HUES6 (cell line): ENCODE data around the gene RMND5A.
"Not testable (repeated sequence)": the region's sequence is repeated elsewhere in the genome, so short reads cannot be mapped to it uniquely, and the experiment has no call there.

ENCODE experiments used
- H3K27ac ChIP-seq: 2 replicates; pipeline ENCODE4 v1.7.0; 2013; ENCODE audit warnings: low read depth, mild to moderate bottlenecking, low read length, inconsistent platforms
- H3K27me3 ChIP-seq: 2 replicates; pipeline ENCODE4 v1.6.1; 2013; ENCODE audit warnings: low read length; ENCODE audit not compliant: control insufficient read depth, insufficient read depth
- H3K36me3 ChIP-seq: 2 replicates; pipeline ENCODE4 v1.6.1; 2013; ENCODE audit warnings: low read length; ENCODE audit not compliant: control insufficient read depth, insufficient read depth
- H3K4me1 ChIP-seq: 2 replicates; pipeline ENCODE4 v1.6.1; 2013; ENCODE audit warnings: low read length; ENCODE audit not compliant: control insufficient read depth, insufficient read depth
- H3K4me3 ChIP-seq: 2 replicates; pipeline ENCODE4 v1.5.1; 2013; ENCODE audit warnings: low read depth, low read length
- H3K9ac ChIP-seq: one replicate; pipeline ENCODE4 v1.6.1; 2013; ENCODE audit warnings: mild to moderate bottlenecking, low read length
- H3K9me3 ChIP-seq: 2 replicates; pipeline ENCODE4 v1.6.1; 2013; ENCODE audit warnings: low read depth, low read length; ENCODE audit not compliant: control insufficient read depth, insufficient read depth

The RMND5A gene

DNA sequence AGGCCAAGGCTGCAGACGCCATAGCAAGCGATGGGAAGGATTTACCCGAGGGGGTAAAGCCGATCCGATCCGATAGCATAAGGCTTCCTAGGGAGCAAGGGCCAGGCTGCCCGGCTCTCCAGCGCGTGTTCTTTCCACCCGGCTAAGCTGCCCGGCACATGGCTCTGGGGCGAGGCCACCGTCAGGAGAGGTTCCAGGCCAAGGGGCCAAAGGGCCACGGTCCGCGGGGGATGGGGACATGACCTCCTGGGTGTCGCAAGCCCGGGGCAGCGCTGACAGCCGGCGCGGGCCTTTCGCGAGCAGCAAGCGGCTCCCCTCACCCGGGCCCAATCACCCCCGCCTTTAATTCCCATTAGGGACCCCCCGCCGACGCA lies 841 bp upstream of the RMND5A start:
- H3K27me3 ChIP-seq, H3K36me3 ChIP-seq, H3K9me3 ChIP-seq, H3K4me1 ChIP-seq: not testable (repeated sequence)
- Histone ChIP-seq H3K9ac (peak overlapping the region; percentile 78), H3K4me3 (peak overlapping the region; percentile 74), H3K27ac (0 out of 2 replicates have a peak overlapping the region, but pooled peaks have one; percentile 84)

- H3K4me3 ChIP-seq = peak overlapping the region; percentile 74
- not testable (repeated sequence) for H3K9me3 ChIP-seq, H3K4me1 ChIP-seq, H3K27me3 ChIP-seq, H3K36me3 ChIP-seq, H3K27ac ChIP-seq
- H3K9ac ChIP-seq = peak overlapping the region; percentile 83
These were observed 639 bp downstream of the RMND5A start for GRCh38 chr2:86720540-86721320.

DNA sequence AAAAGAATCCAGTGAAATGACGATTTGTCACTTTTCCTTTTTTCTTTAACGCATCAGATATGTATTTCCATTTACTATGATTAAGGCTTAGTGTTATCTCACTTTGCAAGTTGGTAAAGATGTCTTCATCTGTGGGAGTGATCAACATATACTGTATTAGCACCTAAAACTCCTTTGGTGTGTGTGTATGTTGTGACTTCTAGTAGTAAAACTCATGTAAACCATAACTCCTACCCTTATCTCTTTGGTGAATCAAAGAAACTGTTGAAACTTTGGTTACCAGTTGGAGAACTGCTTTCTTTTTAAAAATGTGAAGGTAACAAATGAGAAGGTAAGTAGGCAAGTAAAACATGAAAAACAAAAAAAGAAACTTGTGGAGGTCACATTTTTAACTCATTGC lies 5.6 kb downstream of the RMND5A start:
- H3K4me1 ChIP-seq, H3K36me3 ChIP-seq, H3K9me3 ChIP-seq, H3K27me3 ChIP-seq, H3K4me3 ChIP-seq, H3K9ac ChIP-seq, H3K27ac ChIP-seq: not testable (repeated sequence)

DNA sequence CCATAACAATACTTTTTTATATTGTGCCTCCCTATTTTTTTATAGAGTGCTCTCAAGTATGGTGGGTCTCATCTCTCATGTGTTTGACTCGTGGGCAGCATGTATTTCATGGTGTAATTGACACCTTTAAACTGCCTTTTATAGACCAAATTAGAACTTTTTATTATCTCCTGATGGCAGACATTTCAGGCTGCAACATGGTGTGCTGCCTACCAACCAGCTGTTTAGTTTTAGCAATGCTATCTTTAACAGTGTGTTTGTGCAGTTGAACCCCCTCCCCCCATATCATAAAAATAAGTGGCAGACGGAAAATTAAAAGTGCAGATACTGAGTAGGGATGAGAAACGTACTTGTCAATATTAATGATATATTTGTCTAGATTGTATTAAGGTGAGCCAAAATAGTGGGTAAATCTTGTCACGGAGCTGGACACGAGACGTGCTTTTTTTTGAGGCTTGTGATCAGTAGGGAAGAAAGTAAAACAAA lies 12.0 kb downstream of the RMND5A start:
- not testable (repeated sequence) for H3K27ac ChIP-seq, H3K4me3 ChIP-seq, H3K27me3 ChIP-seq, H3K9ac ChIP-seq, H3K4me1 ChIP-seq, H3K36me3 ChIP-seq, H3K9me3 ChIP-seq

- H3K4me3 ChIP-seq, H3K9me3 ChIP-seq, H3K4me1 ChIP-seq, H3K36me3 ChIP-seq, H3K9ac ChIP-seq, H3K27ac ChIP-seq, H3K27me3 ChIP-seq: not testable (repeated sequence)
These were observed 12.7 kb downstream of the RMND5A start for GRCh38 chr2:86732837-86733236.

- not testable (repeated sequence) for H3K36me3 ChIP-seq, H3K4me1 ChIP-seq, H3K9ac ChIP-seq, H3K27me3 ChIP-seq, H3K9me3 ChIP-seq, H3K27ac ChIP-seq, H3K4me3 ChIP-seq
These were observed 13.4 kb downstream of the RMND5A start for GRCh38 chr2:86733528-86733927.

- H3K4me1 ChIP-seq, H3K9ac ChIP-seq, H3K36me3 ChIP-seq, H3K27me3 ChIP-seq, H3K4me3 ChIP-seq, H3K27ac ChIP-seq, H3K9me3 ChIP-seq: not testable (repeated sequence)
These were observed 14.8 kb downstream of the RMND5A start for GRCh38 chr2:86734896-86735295.

- H3K9ac ChIP-seq, H3K36me3 ChIP-seq: not testable (repeated sequence)
These were observed 19.4 kb downstream of the RMND5A start for GRCh38 chr2:86739485-86739884.

GRCh38 chr2:86739889-86740288 lies 19.8 kb downstream of the RMND5A start:
- not testable (repeated sequence) for H3K36me3 ChIP-seq, H3K27ac ChIP-seq, H3K9me3 ChIP-seq, H3K27me3 ChIP-seq, H3K4me1 ChIP-seq, H3K4me3 ChIP-seq, H3K9ac ChIP-seq

More at GRCh38 chr2:86739485-86739884, 19.4 kb downstream of the RMND5A start:
- H3K4me1 ChIP-seq, H3K9me3 ChIP-seq, H3K27ac ChIP-seq, H3K4me3 ChIP-seq, H3K27me3 ChIP-seq: not testable (repeated sequence)

- H3K9me3 ChIP-seq, H3K4me3 ChIP-seq, H3K27ac ChIP-seq: not testable (repeated sequence)
These were observed 21.9 kb downstream of the RMND5A start for GRCh38 chr2:86741889-86742498.

DNA sequence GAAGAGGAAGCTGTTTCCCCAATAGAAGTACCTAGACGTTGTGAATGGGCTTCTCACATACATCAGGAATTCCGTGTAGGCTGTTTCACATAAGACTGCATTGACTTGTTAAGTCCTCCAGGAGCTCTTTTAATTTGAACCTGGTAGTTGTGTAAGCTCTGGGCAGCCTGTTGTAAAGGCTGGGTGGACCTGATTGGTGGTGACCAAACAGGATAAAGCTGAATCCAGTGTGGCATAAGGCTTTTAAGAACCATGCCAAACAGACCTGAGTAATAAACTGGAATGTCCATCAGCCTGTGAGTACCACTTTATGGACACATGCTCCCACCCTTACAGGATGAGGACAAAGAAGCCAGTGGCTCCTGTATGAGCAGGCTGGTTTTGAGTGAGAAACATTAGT lies 24.1 kb downstream of the RMND5A start:
- H3K27ac ChIP-seq = no peak overlapping the region
- no peaks in the 10 kb centered on the region; the same call in 1 of the 2 replicates for H3K9me3 ChIP-seq
- no peak overlapping the region for H3K9ac ChIP-seq
- H3K4me3 ChIP-seq = no peak overlapping the region
- peaks cover 8% of the 10 kb centered on the region; the same call in 1 of the 2 replicates for H3K36me3 ChIP-seq
- no peaks in the 10 kb centered on the region for H3K27me3 ChIP-seq
- H3K4me1 ChIP-seq = no peaks in the 10 kb centered on the region

More at GRCh38 chr2:86741889-86742498, 21.9 kb downstream of the RMND5A start:
- H3K4me1 ChIP-seq, H3K36me3 ChIP-seq, H3K27me3 ChIP-seq, H3K9ac ChIP-seq: not testable (repeated sequence)
